ENCODE data around the gene CSTF3. TPM values are rescaled to one million over a fixed set of nuclear protein-coding genes. Genes with fewer than 3 reads are reported as not detected.
A peak's percentile ranks its signal among the peaks of the same experiment; 100 is the strongest.

The CSTF3 gene
- total RNA-seq, 1 donor from 2014 or later = 45.3 TPM

DNA sequence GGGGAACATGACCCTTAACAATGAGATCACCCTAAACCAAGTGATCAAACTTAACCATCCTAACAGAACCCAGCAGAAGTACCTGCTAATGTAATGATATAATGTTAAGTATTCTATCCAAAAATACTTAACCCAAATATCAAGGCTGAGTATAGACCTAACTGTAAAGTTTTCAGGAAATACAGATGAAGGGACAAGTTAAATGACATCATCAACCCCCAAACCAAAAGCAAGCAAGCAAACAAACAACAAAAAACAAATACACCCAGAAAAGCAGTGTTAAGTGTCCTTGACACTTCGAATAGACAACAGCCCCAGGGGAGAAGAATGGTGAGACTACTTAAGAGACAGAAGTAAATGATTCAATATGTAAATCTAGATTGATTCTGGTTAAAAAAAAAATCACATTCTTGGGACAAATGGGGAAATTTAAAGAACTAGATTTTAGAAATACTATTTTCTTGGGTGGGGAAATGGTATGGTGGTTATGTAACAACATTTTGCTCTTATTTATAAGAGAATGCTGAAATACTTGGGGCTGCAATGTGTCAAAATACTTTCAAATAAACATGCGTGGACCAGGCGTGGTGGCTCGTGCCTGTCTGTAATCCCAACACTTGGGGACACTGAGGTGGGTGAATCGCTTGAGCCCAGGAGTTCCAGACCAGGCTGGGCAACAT, 2.5 kb downstream of the CSTF3 start:
- Mint-ChIP-seq H3K36me3 (ENCODE audit: unreplicated experiment) (no peaks in the 10 kb centered on the region), H3K27me3 (ENCODE audit: unreplicated experiment) (peaks cover 3% of the 10 kb centered on the region), H3K4me1 (ENCODE audit: low read depth, unreplicated experiment) (peaks cover 15% of the 10 kb centered on the region), H3K27ac (ENCODE audit: unreplicated experiment) (peak overlapping the region; percentile 14), H3K9me3 (ENCODE audit: unreplicated experiment) (peaks cover 6% of the 10 kb centered on the region), H3K4me3 (ENCODE audit: unreplicated experiment) (peak overlapping the region; percentile 64)
- no peak for DNase-seq
- TF ChIP-seq, protein P1, sequence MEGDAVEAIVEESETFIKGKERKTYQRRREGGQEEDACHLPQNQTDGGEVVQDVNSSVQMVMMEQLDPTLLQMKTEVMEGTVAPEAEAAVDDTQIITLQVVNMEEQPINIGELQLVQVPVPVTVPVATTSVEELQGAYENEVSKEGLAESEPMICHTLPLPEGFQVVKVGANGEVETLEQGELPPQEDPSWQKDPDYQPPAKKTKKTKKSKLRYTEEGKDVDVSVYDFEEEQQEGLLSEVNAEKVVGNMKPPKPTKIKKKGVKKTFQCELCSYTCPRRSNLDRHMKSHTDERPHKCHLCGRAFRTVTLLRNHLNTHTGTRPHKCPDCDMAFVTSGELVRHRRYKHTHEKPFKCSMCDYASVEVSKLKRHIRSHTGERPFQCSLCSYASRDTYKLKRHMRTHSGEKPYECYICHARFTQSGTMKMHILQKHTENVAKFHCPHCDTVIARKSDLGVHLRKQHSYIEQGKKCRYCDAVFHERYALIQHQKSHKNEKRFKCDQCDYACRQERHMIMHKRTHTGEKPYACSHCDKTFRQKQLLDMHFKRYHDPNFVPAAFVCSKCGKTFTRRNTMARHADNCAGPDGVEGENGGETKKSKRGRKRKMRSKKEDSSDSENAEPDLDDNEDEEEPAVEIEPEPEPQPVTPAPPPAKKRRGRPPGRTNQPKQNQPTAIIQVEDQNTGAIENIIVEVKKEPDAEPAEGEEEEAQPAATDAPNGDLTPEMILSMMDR (IDR thresholded peaks at IDR 0.05; ENCODE audit: partially characterized antibody, unreplicated experiment) = no peak

DNA sequence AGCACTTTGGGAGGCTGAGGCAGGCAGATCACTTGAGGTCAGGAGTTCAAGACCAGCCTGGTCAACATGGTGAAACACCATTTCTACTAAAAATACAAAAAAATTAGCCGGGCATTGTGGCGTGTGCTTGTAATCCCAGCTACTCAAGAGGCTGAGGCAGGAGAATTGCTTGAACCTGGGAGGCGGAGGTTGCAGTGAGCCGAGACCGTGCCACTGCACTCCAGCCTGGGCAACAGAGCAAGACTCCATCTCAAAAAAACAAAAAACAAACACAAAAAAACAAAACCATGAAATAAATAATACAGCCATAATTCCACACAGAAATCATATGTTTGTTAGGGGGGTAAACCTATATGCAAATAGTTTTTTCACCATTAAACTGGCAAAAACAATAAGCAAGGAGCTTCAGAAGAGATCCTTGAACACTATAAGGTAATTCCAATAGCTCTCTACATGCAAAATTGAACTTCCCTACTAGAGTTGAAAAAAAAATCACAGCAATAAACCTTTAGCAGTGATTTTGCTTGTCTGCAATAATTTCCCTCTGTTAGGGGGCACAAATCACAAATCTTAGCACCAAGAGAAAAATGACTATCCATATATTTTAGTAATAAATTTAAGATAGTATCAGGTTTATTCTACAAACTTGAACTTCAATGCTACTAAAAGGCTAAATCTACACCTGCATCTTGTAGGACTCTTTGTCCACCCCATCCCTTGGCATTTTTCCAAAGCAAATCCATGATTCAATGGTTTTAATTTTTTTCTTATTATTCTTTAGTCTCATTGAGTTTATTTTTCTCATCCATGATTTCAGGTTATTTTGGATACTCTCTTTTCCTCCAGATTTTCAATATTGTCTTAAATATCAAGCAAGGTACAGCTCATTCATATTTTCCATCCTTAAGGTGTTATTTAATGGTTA, 3.9 kb downstream of the CSTF3 start:
- Mint-ChIP-seq H3K36me3 (ENCODE audit: unreplicated experiment) (no peaks in the 10 kb centered on the region), H3K9me3 (ENCODE audit: unreplicated experiment) (peaks cover 6% of the 10 kb centered on the region), H3K4me1 (ENCODE audit: low read depth, unreplicated experiment) (peaks cover 15% of the 10 kb centered on the region), H3K27ac (ENCODE audit: unreplicated experiment) (no peak overlapping the region), H3K27me3 (ENCODE audit: unreplicated experiment) (peaks cover 3% of the 10 kb centered on the region), H3K4me3 (ENCODE audit: unreplicated experiment) (no peak overlapping the region)
- DNase-seq = no peak
- TF ChIP-seq, protein P1 (IDR thresholded peaks at IDR 0.05; ENCODE audit: partially characterized antibody, unreplicated experiment) = no peak

DNA sequence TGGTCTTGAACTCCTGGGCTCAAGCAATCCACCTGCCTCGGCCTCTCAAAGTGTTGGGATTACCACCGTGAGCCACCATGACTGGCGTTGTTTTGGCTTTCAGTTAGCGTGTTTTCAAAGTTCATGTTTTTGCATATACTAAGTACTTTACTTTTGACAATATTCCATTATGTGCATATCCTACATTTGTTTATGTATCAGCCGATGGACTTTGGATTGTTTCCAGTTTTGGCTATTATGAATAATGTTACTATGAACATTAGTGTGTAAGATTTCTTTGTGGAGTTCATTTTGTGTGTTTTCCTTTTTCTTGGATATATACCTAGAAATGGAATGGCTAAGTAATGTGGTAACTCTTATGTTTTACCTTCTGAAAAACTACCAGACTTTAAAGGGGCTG, 9.9 kb downstream of the CSTF3 start:
- no peaks in the 10 kb centered on the region for H3K27me3 Mint-ChIP-seq (ENCODE audit: unreplicated experiment)
- H3K4me1 Mint-ChIP-seq (ENCODE audit: low read depth, unreplicated experiment) = peaks cover under 1% of the 10 kb centered on the region
- no peak overlapping the region for H3K27ac Mint-ChIP-seq (ENCODE audit: unreplicated experiment)
- no peaks in the 10 kb centered on the region for H3K36me3 Mint-ChIP-seq (ENCODE audit: unreplicated experiment)
- H3K4me3 Mint-ChIP-seq (ENCODE audit: unreplicated experiment) = no peak overlapping the region
- no peak for DNase-seq
- no peaks in the 10 kb centered on the region for H3K9me3 Mint-ChIP-seq (ENCODE audit: unreplicated experiment)
- TF ChIP-seq, protein P1 (IDR thresholded peaks at IDR 0.05; ENCODE audit: partially characterized antibody, unreplicated experiment) = no peak

DNA sequence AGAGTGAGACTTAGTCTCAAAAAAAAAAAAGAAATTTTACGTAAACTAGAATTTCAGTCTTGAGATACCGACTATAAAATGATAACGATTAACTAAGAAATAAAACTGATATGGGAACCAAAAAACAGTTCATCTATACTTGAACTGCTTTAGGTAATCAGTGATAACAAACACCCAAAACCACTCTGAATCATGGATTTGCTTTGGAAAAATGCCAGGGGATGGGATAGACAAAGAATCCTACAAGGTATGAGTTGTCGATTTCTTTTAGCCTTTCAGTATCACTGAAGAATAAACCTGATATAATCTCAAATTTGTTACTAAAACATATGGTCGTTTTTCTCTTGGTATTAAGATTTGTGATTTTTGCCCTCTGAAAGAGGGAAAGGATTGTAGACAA, 13.7 kb downstream of the CSTF3 start:
- no peaks in the 10 kb centered on the region for H3K36me3 Mint-ChIP-seq (ENCODE audit: unreplicated experiment)
- H3K27ac Mint-ChIP-seq (ENCODE audit: unreplicated experiment) = no peak overlapping the region
- no peaks in the 10 kb centered on the region for H3K9me3 Mint-ChIP-seq (ENCODE audit: unreplicated experiment)
- H3K4me1 Mint-ChIP-seq (ENCODE audit: low read depth, unreplicated experiment) = no peaks in the 10 kb centered on the region
- TF ChIP-seq, protein P1 (IDR thresholded peaks at IDR 0.05; ENCODE audit: partially characterized antibody, unreplicated experiment) = no peak
- DNase-seq = no peak
- H3K27me3 Mint-ChIP-seq (ENCODE audit: unreplicated experiment) = no peaks in the 10 kb centered on the region
- no peak overlapping the region for H3K4me3 Mint-ChIP-seq (ENCODE audit: unreplicated experiment)

All from glutamatergic neuron (in vitro differentiated cells).